Ovary (tissue), 3 donors: ENCODE data around the gene IL1RL1.

Experiments used
- CTCF ChIP-seq, 3 donors: fragments of 450-650 bp in 2 of 3; fragments of 200-600 bp in 1 of 3; IDR thresholded peaks; one replicate each; pipeline versions ENCODE4 v1.5.1 to v1.8.0; 2016 to 2022; ENCODE audit warnings: antibody characterized with exemption in 3 of 3, mild to moderate bottlenecking in 1 of 3
- EP300 ChIP-seq: sonication (generic); formaldehyde crosslinking; IDR thresholded peaks from one replicate; pipeline ENCODE4 v1.6.1; 2017; ENCODE audit warnings: antibody characterized with exemption
- POLR2A ChIP-seq: fragments of 450-650 bp; IDR thresholded peaks from one replicate; pipeline ENCODE4 v1.6.1; 2017; ENCODE audit warnings: antibody characterized with exemption, mild to moderate bottlenecking, moderate library complexity
- donor health status: DM: no; HTN: no; CAD: no.

DNA sequence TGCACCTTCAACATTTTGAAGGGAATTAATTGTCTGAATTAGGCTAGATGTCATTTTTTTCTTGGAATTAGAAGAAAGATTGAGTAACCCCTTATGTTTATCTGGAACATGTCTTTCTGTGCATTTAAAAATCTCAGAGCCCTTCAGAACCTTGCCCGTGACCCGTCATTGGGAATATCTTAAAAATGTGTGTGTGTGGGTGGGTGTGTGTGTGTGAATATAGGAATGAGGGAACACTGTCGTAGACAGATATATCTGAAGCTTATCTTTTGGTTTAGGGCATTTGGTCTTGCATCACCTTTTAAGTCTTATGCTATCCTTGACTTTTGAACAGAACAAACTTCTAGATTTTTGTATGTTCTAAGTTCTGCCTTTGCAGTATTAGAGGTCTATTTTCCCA is 13.5 kb upstream of the IL1RL1 start:
- TF ChIP-seq CTCF (IDR thresholded peaks at IDR 0.05) (no peak), POLR2A (no peak), EP300 (no peak)
